GM12878 (cell line): ENCODE measurements around the gene SRPRB. TPM values are rescaled to one million over a fixed set of nuclear protein-coding genes. Genes with fewer than 3 reads are reported as not detected.

Experiments used
- ATAC-seq: fragments of 200-7000 bp; cut with Tn5 transposase; 3 replicates; pipeline ENCODE4 v1.9.1; 2020; ENCODE audit warnings: mild to moderate bottlenecking, moderate library complexity
- BruUV-seq: library from RNA; stranded (reverse); fragments of 400-500 nt; replicated peaks from 2 replicates; lab custom pipeline; 2021; lab: Mats Ljungman, UMichigan
- CTCF ChIA-PET: fragments of 300-600 bp; sonication (Branson Sonifier 250); formaldehyde crosslinking; extraction: SDS; loops from one replicate; lab custom pipeline; 2021; ENCODE audit warnings: inconsistent platforms; lab: Yijun Ruan, JAX
- POLR2A ChIA-PET: fragments of 350-600 bp; formaldehyde crosslinking; extraction: SDS; loops from one replicate; lab custom pipeline; 2021; ENCODE audit warnings: inconsistent platforms; lab: Charles Lee
- RAD21 ChIA-PET: fragments of 300-600 bp; sonication (Branson Sonifier 250); formaldehyde crosslinking; loops from one replicate; lab custom pipeline; 2023; ENCODE audit warnings: antibody characterized with exemption; ENCODE audit not compliant: unreplicated experiment; lab: Charles Lee
- SMC1A ChIA-PET: fragments of 300-600 bp; sonication (Branson Sonifier 250); formaldehyde crosslinking; loops from one replicate; lab custom pipeline; 2023; ENCODE audit not compliant: unreplicated experiment, uncharacterized antibody; lab: Charles Lee
- DNase-seq: peaks from one replicate; pipeline ENCODE4 v3.0.0-alpha.2; 2011; ENCODE audit warnings: low read depth, low spot score
- FAIRE-seq: peaks from 3 replicates; lab custom pipeline; 2011; peaks lifted over from hg19 to GRCh38; lab: Jason Lieb, UNC
- H2AFZ ChIP-seq: 2 replicates; pipeline ENCODE4 v1.6.0; 2011; ENCODE audit warnings: low read depth, low read length, control low read depth; ENCODE audit not compliant: control insufficient read depth
- H3K27ac ChIP-seq: 2 replicates; pipeline ENCODE4 v1.5.1; 2011; ENCODE audit warnings: control low read depth; ENCODE audit not compliant: control insufficient read depth, insufficient read depth
- H3K27me3 ChIP-seq, 2 experiments: replicated peaks in 1 of 2; 2 replicates each; pipeline versions ENCODE4 v1.6.0 to v1.6.1; 2011; ENCODE audit warnings: low read length in 1 of 2; ENCODE audit not compliant: control insufficient read depth in 2 of 2, insufficient read depth in 2 of 2
- H3K36me3 ChIP-seq, 2 experiments: 2 replicates each; pipeline ENCODE4 v1.5.1; 2011; ENCODE audit warnings: low read length in 1 of 2; ENCODE audit not compliant: control insufficient read depth in 2 of 2, insufficient read depth in 2 of 2
- H3K4me1 ChIP-seq: 2 replicates; pipeline ENCODE4 v1.6.1; 2011; ENCODE audit warnings: mild to moderate bottlenecking, low read length, moderate library complexity, mixed read lengths; ENCODE audit not compliant: control insufficient read depth, insufficient read depth
- H3K4me2 ChIP-seq: 2 replicates; pipeline ENCODE4 v1.6.0; 2011; ENCODE audit warnings: control low read depth; ENCODE audit not compliant: control insufficient read depth, insufficient read depth
- H3K4me3 ChIP-seq: fragments of 200-600 bp; sonication (generic); 2 replicates; pipeline ENCODE4 v1.5.1; 2016
- H3K79me2 ChIP-seq: 2 replicates; pipeline ENCODE4 v1.6.0; 2011; ENCODE audit warnings: low read length; ENCODE audit not compliant: control insufficient read depth, insufficient read depth
- H3K9ac ChIP-seq: 2 replicates; pipeline ENCODE4 v1.8.0; 2011; ENCODE audit warnings: low read length, control low read depth, mixed read lengths; ENCODE audit not compliant: control insufficient read depth, insufficient read depth
- H3K9me3 ChIP-seq: replicated peaks from 3 replicates; pipeline ENCODE4 v1.5.1; 2011; ENCODE audit warnings: mild to moderate bottlenecking, low read length; ENCODE audit not compliant: control insufficient read depth, insufficient read depth
- H4K20me1 ChIP-seq: 2 replicates; pipeline ENCODE4 v1.6.0; 2011; ENCODE audit not compliant: control insufficient read depth, insufficient read depth
- CUX1 ChIP-seq: IDR thresholded peaks from 2 replicates; pipeline ENCODE4 v1.6.1; 2012; ENCODE audit warnings: improper control_type of control experiment, low read depth, low read length; ENCODE audit not compliant: insufficient replicate concordance
- EED ChIP-seq: sonication (generic); IDR thresholded peaks from 2 replicates; pipeline ENCODE4 v1.6.1; 2016; ENCODE audit warnings: antibody characterized with exemption, low read depth
- ETV6 ChIP-seq, 2 experiments: fragments of 450-650 bp in 1 of 2; IDR thresholded peaks in 1 of 2; conservative IDR thresholded peaks in 1 of 2; 2 replicates each; pipeline ENCODE4 v1.6.1; 2014; ENCODE audit warnings: antibody characterized with exemption in 1 of 2, borderline replicate concordance in 1 of 2, low read depth in 1 of 2, mild to moderate bottlenecking in 1 of 2, moderate library complexity in 1 of 2
- GATAD2B ChIP-seq: fragments of 450-650 bp; conservative IDR thresholded peaks from 2 replicates; pipeline ENCODE4 v1.6.1; 2017; ENCODE audit warnings: low read depth, mild to moderate bottlenecking, moderate library complexity
- NKRF ChIP-seq: fragments of 450-650 bp; conservative IDR thresholded peaks from 2 replicates; pipeline ENCODE4 v1.6.1; 2017; ENCODE audit warnings: mild to moderate bottlenecking, moderate library complexity
- PAX8 ChIP-seq: fragments of 450-650 bp; IDR thresholded peaks from 2 replicates; pipeline ENCODE4 v1.6.1; 2017; ENCODE audit warnings: mild to moderate bottlenecking, moderate library complexity
- SMARCA5 ChIP-seq: fragments of 450-650 bp; IDR thresholded peaks from 2 replicates; pipeline ENCODE4 v1.6.1; 2017; ENCODE audit warnings: mild to moderate bottlenecking
- WGBS: methylation state at CpG from one replicate; pipeline ENCODE4 v1.1.6; 2016; ENCODE audit warnings: low lambda C conversion rate; ENCODE audit not compliant: insufficient replicate concordance, insufficient coverage; ENCODE audit errors: missing lambda C conversion rate; 5-methylcytosine and 5-hydroxymethylcytosine counted together
- in situ Hi-C: fragments of 300-500 bp; cut with MboI; formaldehyde crosslinking; loops from 9 replicates; pipeline ENCODE4 v1.14.3; 2018; ENCODE audit warnings: mixed read lengths
- intact Hi-C: fragments of 100-400 bp; cut with micrococcal nuclease; formaldehyde crosslinking; loops from one replicate; pipeline ENCODE4 v1.14.2; 2022; ENCODE audit not compliant: unreplicated experiment
- polyA plus RNA-seq, 11 experiments: library from polyadenylated mRNA; depleted of rRNA in 4 of 11; unstranded in 6 of 11; stranded (reverse) in 5 of 11; fragments of >200 nt; fragmentation: Nextera tagmentation in 4 of 11; fragmentation: Illumina TruSeq in 1 of 11; extraction: Ambion mirVana in 4 of 11; extraction: Trizol in 1 of 11; gene quantifications; 1 replicate in 1 of 11; 2 replicates in 10 of 11; pipeline versions ENCODE4 v1.2.1 to v1.2.3, GENCODE V29; 2011 to 2016; ENCODE audit warnings: inconsistent platforms in 2 of 11, missing spikeins in 2 of 11, low read depth in 1 of 11
- total RNA-seq, 4 experiments: library from RNA; depleted of rRNA in 3 of 4; stranded (reverse); fragments of >200 nt in 3 of 4; fragmentation: Illumina TruSeq in 1 of 4; extraction: Trizol in 1 of 4; gene quantifications; 2 replicates each; pipeline versions ENCODE4 v1.2.1 to v1.2.3, GENCODE V29; 2013 to 2021

Gene SRPRB
- total and polyA plus RNA-seq, 10 of the 15 experiments (the other 5 are each of a cell fraction or from before 2014, with no cell fraction given): 30.6 to 107 (median 46.6) TPM

GRCh38 chr3:133828576-133829309 is 23.1 kb downstream of the SRPRB start:
- ChIA-PET RAD21 (no interaction called here), CTCF (no interaction called here), POLR2A (no interaction called here), SMC1A (no interaction called here)
- BruUV-seq: no TSS peak
- Histone ChIP-seq H3K9me3 (no peaks in the 10 kb centered on the region), H2AFZ (no peak overlapping the region), H3K27ac (no peak overlapping the region), H3K4me2 (no peak overlapping the region), H4K20me1 (no peaks in the 10 kb centered on the region), H3K27me3 (no peaks in the 10 kb centered on the region), H3K4me3 (no peak overlapping the region), H3K4me1 (no peaks in the 10 kb centered on the region), H3K9ac (no peak overlapping the region), H3K36me3 (no peaks in the 10 kb centered on the region), H3K79me2 (no peaks in the 10 kb centered on the region)
- DNase-seq: no peak
- WGBS: 63% methylated on average over 12 of the region's 12 CpGs
- no peak for FAIRE-seq
- in situ Hi-C loops (loop anchor here (10.0 kb wide), 1 partner anchor 386 kb away; no protein-coding TSS in a partner anchor), intact Hi-C loops (no loop called here)
- no peak for TF ChIP-seq NKRF
- TF ChIP-seq EED: no peak
- TF ChIP-seq GATAD2B: no peak
- no peak for TF ChIP-seq PAX8
- no peak for TF ChIP-seq SMARCA5
- no peak for TF ChIP-seq ETV6 (conservative IDR thresholded peaks at IDR 0.05 in 1 of 2, IDR thresholded peaks at IDR 0.05 in 1 of 2; ENCODE audit: borderline replicate concordance in 1 of 2, low read depth in 1 of 2)
- TF ChIP-seq CUX1: no peak
- no peak for ATAC-seq
